Measurements from ENCODE around the gene VPS18.

The VPS18 gene

GRCh38 chr15:40900256-40901052, 6.2 kb downstream of the VPS18 start:
- no peak overlapping the region for H3K4me3 ChIP-seq (ENCODE audit: low read length)
- TF ChIP-seq, protein P1, sequence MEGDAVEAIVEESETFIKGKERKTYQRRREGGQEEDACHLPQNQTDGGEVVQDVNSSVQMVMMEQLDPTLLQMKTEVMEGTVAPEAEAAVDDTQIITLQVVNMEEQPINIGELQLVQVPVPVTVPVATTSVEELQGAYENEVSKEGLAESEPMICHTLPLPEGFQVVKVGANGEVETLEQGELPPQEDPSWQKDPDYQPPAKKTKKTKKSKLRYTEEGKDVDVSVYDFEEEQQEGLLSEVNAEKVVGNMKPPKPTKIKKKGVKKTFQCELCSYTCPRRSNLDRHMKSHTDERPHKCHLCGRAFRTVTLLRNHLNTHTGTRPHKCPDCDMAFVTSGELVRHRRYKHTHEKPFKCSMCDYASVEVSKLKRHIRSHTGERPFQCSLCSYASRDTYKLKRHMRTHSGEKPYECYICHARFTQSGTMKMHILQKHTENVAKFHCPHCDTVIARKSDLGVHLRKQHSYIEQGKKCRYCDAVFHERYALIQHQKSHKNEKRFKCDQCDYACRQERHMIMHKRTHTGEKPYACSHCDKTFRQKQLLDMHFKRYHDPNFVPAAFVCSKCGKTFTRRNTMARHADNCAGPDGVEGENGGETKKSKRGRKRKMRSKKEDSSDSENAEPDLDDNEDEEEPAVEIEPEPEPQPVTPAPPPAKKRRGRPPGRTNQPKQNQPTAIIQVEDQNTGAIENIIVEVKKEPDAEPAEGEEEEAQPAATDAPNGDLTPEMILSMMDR (conservative IDR thresholded peaks at IDR 0.05; ENCODE audit: low read length), result no peak
- no peak for DNase-seq (ENCODE audit: low read depth)

DNA sequence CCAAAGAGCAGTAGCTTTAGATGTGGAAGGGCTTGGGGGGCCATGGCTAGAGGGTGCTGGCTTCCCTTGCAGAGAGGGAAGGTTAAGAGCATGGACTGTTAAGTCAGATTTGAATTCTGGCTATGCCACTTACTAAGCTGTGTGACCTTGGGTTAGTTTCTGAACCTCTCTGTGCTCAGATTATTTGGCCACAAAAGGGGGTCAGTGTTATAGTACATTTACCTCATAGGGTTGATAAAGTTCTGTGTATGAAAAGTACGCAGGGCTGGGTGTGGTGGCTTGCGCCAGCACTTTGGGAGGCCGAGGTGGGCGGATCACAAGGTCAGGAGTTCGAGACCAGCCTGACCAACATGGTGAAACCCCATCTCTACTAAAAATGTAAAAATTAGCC, 6.8 kb downstream of the VPS18 start:
- TF ChIP-seq, protein P1 (conservative IDR thresholded peaks at IDR 0.05; ENCODE audit: low read length), result no peak
- no peak overlapping the region for H3K4me3 ChIP-seq (ENCODE audit: low read length)
- DNase-seq (ENCODE audit: low read depth), result no peak

GRCh38 chr15:40902605-40903561, 8.6 kb downstream of the VPS18 start:
- no peak overlapping the region for H3K4me3 ChIP-seq (ENCODE audit: low read length)
- TF ChIP-seq, protein P1 (conservative IDR thresholded peaks at IDR 0.05; ENCODE audit: low read length), result no peak
- DNase-seq (ENCODE audit: low read depth), result peak; percentile 38

DNA sequence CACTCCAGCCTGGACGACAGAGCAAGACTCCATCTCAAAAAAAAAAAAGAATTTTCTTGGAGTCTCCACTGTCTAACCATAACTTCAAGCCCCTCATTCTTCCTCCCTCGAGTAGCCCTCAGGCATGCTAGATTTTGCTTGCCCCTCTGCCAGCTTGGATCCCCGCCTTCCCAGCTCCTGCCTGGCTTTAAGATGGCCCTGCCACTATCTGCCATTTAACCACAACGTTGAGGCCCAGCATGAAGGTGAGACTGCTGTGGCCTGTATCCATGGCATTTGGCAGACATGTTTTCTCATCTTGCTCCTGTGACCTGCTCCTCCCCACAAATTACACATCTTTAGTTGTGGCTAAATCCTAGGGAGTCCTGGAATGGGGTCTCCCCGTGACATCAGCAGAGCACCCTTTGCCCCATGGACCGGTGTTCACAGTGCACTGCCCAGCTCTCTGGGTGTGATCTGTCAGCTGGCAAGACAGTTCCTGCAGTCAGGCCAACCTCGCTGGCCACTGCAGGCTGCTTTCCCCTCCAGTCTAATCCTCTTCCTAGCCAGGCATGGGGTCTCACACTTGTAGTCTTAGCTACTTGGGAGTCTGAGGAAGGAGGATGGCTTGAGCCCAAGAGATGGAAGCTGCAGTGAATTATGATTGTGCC, 10.4 kb downstream of the VPS18 start:
- no peak for DNase-seq (ENCODE audit: low read depth)
- TF ChIP-seq, protein P1 (conservative IDR thresholded peaks at IDR 0.05; ENCODE audit: low read length), result no peak
- no peak overlapping the region for H3K4me3 ChIP-seq (ENCODE audit: low read length)

GRCh38 chr15:40906091-40906990, 12.1 kb downstream of the VPS18 start:
- TF ChIP-seq, protein P1 (conservative IDR thresholded peaks at IDR 0.05; ENCODE audit: low read length), result peak; percentile 62
- peak overlapping the region; percentile 55 for H3K4me3 ChIP-seq (ENCODE audit: low read length)
- peak; percentile 98 for DNase-seq (ENCODE audit: low read depth)
